IMR-90 (cell line): Measurements from ENCODE around the gene PDE5A. TPM values are rescaled to one million over a fixed set of nuclear protein-coding genes. Genes with fewer than 3 reads are reported as not detected.

Experiments used
- ATAC-seq: fragments of 200-7000 bp; cut with Tn5 transposase; 2 replicates; pipeline ENCODE4 v1.9.1; 2020; ENCODE audit warnings: low read depth, mild to moderate bottlenecking, moderate library complexity
- BruUV-seq: library from RNA; stranded (reverse); fragments of 400-500 nt; replicated peaks from 2 replicates; lab custom pipeline; 2021; lab: Mats Ljungman, UMichigan
- CTCF ChIA-PET: fragments of 300-600 bp; formaldehyde crosslinking; extraction: SDS; loops from one replicate; lab custom pipeline; 2021; ENCODE audit warnings: antibody characterized with exemption; lab: Yijun Ruan, JAX
- POLR2A ChIA-PET: fragments of 300-600 bp; sonication (Branson Sonifier 250); formaldehyde crosslinking; loops from one replicate; lab custom pipeline; 2022; ENCODE audit warnings: antibody characterized with exemption; ENCODE audit not compliant: unreplicated experiment; lab: Charles Lee
- DNase-seq: peaks from one replicate; pipeline ENCODE4 v3.0.0; 2013
- H2AFZ ChIP-seq: replicated peaks from 2 replicates; pipeline ENCODE3; 2013; ENCODE audit warnings: low read length, mild to moderate bottlenecking; ENCODE audit not compliant: poor library complexity
- H2AK5ac ChIP-seq: 2 replicates; pipeline ENCODE4 v1.6.1; 2013; ENCODE audit warnings: low read depth, low read length, inconsistent platforms
- H2AK9ac ChIP-seq: replicated peaks from 2 replicates; pipeline ENCODE3; 2013; ENCODE audit warnings: mild to moderate bottlenecking, low read depth, low read length, moderate library complexity; ENCODE audit not compliant: poor library complexity
- H2BK120ac ChIP-seq: 2 replicates; pipeline ENCODE4 v1.6.1; 2013; ENCODE audit warnings: low read depth, low read length, inconsistent platforms
- H2BK15ac ChIP-seq: 3 replicates; pipeline ENCODE4 v1.6.1; 2013; ENCODE audit warnings: low read depth, low read length, inconsistent platforms
- H2BK20ac ChIP-seq: 2 replicates; pipeline ENCODE4 v1.6.1; 2013; ENCODE audit warnings: low read depth, mild to moderate bottlenecking, inconsistent platforms, low read length, moderate library complexity
- H2BK5ac ChIP-seq: 2 replicates; pipeline ENCODE4 v1.6.1; 2013; ENCODE audit warnings: mild to moderate bottlenecking, low read depth, low read length, inconsistent platforms; ENCODE audit not compliant: poor library complexity, severe bottlenecking
- H3K14ac ChIP-seq: replicated peaks from 2 replicates; pipeline ENCODE4 v1.6.1; 2013; ENCODE audit warnings: low read depth, low read length, inconsistent platforms
- H3K18ac ChIP-seq: 2 replicates; pipeline ENCODE4 v1.6.1; 2013; ENCODE audit warnings: low read depth, low read length, control low read depth
- H3K23ac ChIP-seq: 2 replicates; pipeline ENCODE4 v1.6.1; 2013; ENCODE audit warnings: low read depth, low read length, inconsistent platforms
- H3K27ac ChIP-seq: 2 replicates; pipeline ENCODE4 v1.5.1; 2013; ENCODE audit warnings: mild to moderate bottlenecking, control low read depth, low read length; ENCODE audit not compliant: insufficient read depth
- H3K27me3 ChIP-seq: 2 replicates; pipeline ENCODE4 v1.6.1; 2013; ENCODE audit warnings: low read length; ENCODE audit not compliant: control insufficient read depth, insufficient read depth
- H3K36me3 ChIP-seq: 2 replicates; pipeline ENCODE4 v1.6.1; 2013; ENCODE audit warnings: low read length, mixed read lengths; ENCODE audit not compliant: control insufficient read depth, insufficient read depth
- H3K4ac ChIP-seq: 2 replicates; pipeline ENCODE4 v1.6.1; 2013; ENCODE audit warnings: low read depth, low read length, inconsistent platforms
- H3K4me1 ChIP-seq: 2 replicates; pipeline ENCODE4 v1.6.1; 2013; ENCODE audit warnings: low read length, mixed read lengths; ENCODE audit not compliant: control insufficient read depth, insufficient read depth
- H3K4me2 ChIP-seq: 2 replicates; pipeline ENCODE4 v1.6.1; 2013; ENCODE audit warnings: low read depth, mild to moderate bottlenecking, control low read depth, low read length, moderate library complexity
- H3K4me3 ChIP-seq: 2 replicates; pipeline ENCODE4 v1.5.1; 2013; ENCODE audit warnings: low read depth, mild to moderate bottlenecking, control low read depth, low read length, moderate library complexity; ENCODE audit not compliant: insufficient read depth
- H3K56ac ChIP-seq: 2 replicates; pipeline ENCODE4 v1.6.1; 2013; ENCODE audit warnings: low read length, inconsistent platforms; ENCODE audit not compliant: insufficient read depth; ENCODE audit errors: extremely low read depth
- H3K79me1 ChIP-seq, 2 experiments: 2 replicates each; pipeline ENCODE4 v1.6.1; 2013; ENCODE audit warnings: low read length in 2 of 2, inconsistent platforms in 1 of 2, low read depth in 1 of 2
- H3K9ac ChIP-seq: 2 replicates; pipeline ENCODE4 v1.6.1; 2013; ENCODE audit warnings: low read depth, low read length, control low read depth
- H3K9me1 ChIP-seq: 2 replicates; pipeline ENCODE4 v1.6.1; 2013; ENCODE audit warnings: low read length, inconsistent platforms; ENCODE audit not compliant: insufficient read depth
- H3K9me3 ChIP-seq: 2 replicates; pipeline ENCODE4 v1.6.1; 2013; ENCODE audit warnings: low read length; ENCODE audit not compliant: control insufficient read depth, insufficient read depth
- H4K20me1 ChIP-seq: 2 replicates; pipeline ENCODE4 v1.6.1; 2013; ENCODE audit warnings: low read length, inconsistent platforms; ENCODE audit not compliant: insufficient read depth
- H4K5ac ChIP-seq: 2 replicates; pipeline ENCODE4 v1.6.1; 2013; ENCODE audit warnings: mild to moderate bottlenecking, low read depth, low read length, control low read depth
- H4K8ac ChIP-seq, 2 experiments: 2 replicates each; pipeline ENCODE4 v1.6.1; 2013; ENCODE audit warnings: low read depth in 2 of 2, low read length in 2 of 2, control low read depth in 1 of 2, inconsistent platforms in 1 of 2
- H4K91ac ChIP-seq: 2 replicates; pipeline ENCODE4 v1.6.1; 2013; ENCODE audit warnings: low read depth, low read length, inconsistent platforms; ENCODE audit not compliant: insufficient read depth
- MAZ ChIP-seq: IDR thresholded peaks from 2 replicates; pipeline ENCODE4 v1.6.1; 2012; ENCODE audit warnings: low read depth, mild to moderate bottlenecking, low read length, improper control_type of control experiment, moderate library complexity, borderline replicate concordance
- POLR2A ChIP-seq: IDR thresholded peaks from 2 replicates; pipeline ENCODE4 v1.6.1; 2012; ENCODE audit warnings: mild to moderate bottlenecking, low read depth, low read length
- RAD21 ChIP-seq: IDR thresholded peaks from 2 replicates; pipeline ENCODE4 v1.6.1; 2012; ENCODE audit warnings: low read length, improper control_type of control experiment
- WGBS, 2 experiments: methylation state at CpG; one replicate each; pipeline versions ENCODE4 v1.1.5 to v1.1.7; 2013; ENCODE audit warnings: missing lambda C conversion rate in 2 of 2; ENCODE audit not compliant: insufficient read length in 1 of 2; ENCODE audit errors: extremely low coverage in 2 of 2; 5-methylcytosine and 5-hydroxymethylcytosine counted together
- dilution Hi-C: fragments of 300-500 bp; cut with HindIII; formaldehyde crosslinking; loops from one replicate; pipeline ENCODE4 v1.14.3; 2018; ENCODE audit warnings: low sequenced_read_pairs; ENCODE audit not compliant: unreplicated experiment
- in situ Hi-C: fragments of 300-500 bp; cut with MboI; formaldehyde crosslinking; loops from 3 replicates; pipeline ENCODE4 v1.14.3; 2019; ENCODE audit warnings: low sequenced_read_pairs, inconsistent platforms, mixed read lengths
- intact Hi-C: fragments of 100-400 bp; cut with micrococcal nuclease; formaldehyde crosslinking; loops from 2 replicates; pipeline ENCODE4 v1.10.0; 2022
- polyA plus RNA-seq, 3 experiments: library from polyadenylated mRNA; depleted of rRNA; stranded (reverse); fragments of >200 nt; gene quantifications; 2 replicates each; pipeline ENCODE4 v1.2.3, GENCODE V29; 2012; ENCODE audit warnings: low replicate concordance in 1 of 3
- total RNA-seq: library from RNA; depleted of rRNA; stranded (reverse); fragments of >200 nt; gene quantifications from 2 replicates; pipeline ENCODE4 v1.2.3, GENCODE V29; 2012

PDE5A gene
- total and polyA plus RNA-seq, 2 of the 4 experiments (the other 2 are of a cell fraction) = 101 to 770 TPM

DNA sequence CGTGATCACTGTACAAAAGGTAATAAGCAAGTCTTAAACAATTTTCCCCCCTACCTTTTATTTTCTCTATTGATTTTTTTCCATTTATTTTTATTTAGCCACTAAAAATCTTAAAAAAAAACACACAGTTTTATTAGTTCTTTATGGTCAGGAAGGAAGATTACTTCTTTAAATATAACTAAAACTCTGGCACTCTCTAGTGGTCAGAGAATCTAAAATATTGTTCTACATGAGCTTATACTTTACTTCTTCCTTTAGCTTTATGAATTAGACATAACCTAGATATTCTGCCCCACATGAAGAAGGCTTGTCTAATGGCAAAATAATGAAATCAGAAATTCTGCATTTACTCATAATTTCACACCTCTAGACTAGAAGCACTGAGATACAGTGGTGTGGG, 135.2 kb downstream of the PDE5A start:
- Histone ChIP-seq H3K79me1 (peaks cover 0 to 14% of the 10 kb centered on the region in 2 experiments; a peak in 2 of 4 replicates), H3K18ac (no peak overlapping the region), H2BK120ac (no peak overlapping the region), H3K4me2 (no peak overlapping the region), H2BK20ac (no peak overlapping the region), H3K23ac (no peak overlapping the region), H2AK5ac (no peak overlapping the region), H2BK5ac (no peak overlapping the region), H2AK9ac (no peak overlapping the region), H4K8ac (no peak overlapping the region), H3K36me3 (peaks cover 33% of the 10 kb centered on the region), H3K4me1 (peaks cover 2% of the 10 kb centered on the region; the same call in 1 of the 2 replicates), H3K9me3 (no peaks in the 10 kb centered on the region), H3K14ac (no peak overlapping the region), H3K9ac (no peak overlapping the region), H3K56ac (no peak overlapping the region), H2AFZ (no peak overlapping the region), H3K27me3 (no peaks in the 10 kb centered on the region), H2BK15ac (no peak overlapping the region), H3K27ac (no peak overlapping the region), H3K4ac (no peak overlapping the region), H4K91ac (no peak overlapping the region), H3K4me3 (no peak overlapping the region), H4K5ac (no peak overlapping the region), H4K20me1 (peaks cover 16% of the 10 kb centered on the region; the same call in 1 of the 2 replicates), H3K9me1 (peaks cover 1% of the 10 kb centered on the region; the same call in 1 of the 2 replicates)
- peak; percentile 6; the same call in 1 of the 2 replicates for TF ChIP-seq RAD21
- peak; percentile 47; the same call in 1 of the 2 replicates for TF ChIP-seq POLR2A
- no peak for TF ChIP-seq MAZ
- ChIA-PET POLR2A (no interaction called here), CTCF (interaction anchor here (1.5 kb wide), 1 partner anchor 11 kb away, joined by 3 read pairs; no protein-coding TSS in a partner anchor)
- no peak for ATAC-seq
- intact Hi-C loops = no loop called here
- BruUV-seq = no TSS peak
- dilution Hi-C loops = no loop called here
- DNase-seq = no peak
- no CpG with 5 or more reads among the region's 1 CpG for WGBS, 2 experiments
- in situ Hi-C loops = loop anchor here (10.0 kb wide), 1 partner anchor 509 kb away; no protein-coding TSS in a partner anchor
